Measurements from ENCODE around the gene LY6G6C. TPM values are rescaled to one million over a fixed set of nuclear protein-coding genes. Genes with fewer than 3 reads are reported as not detected.

Gene LY6G6C
- total RNA-seq, 3 donors from 2014 or later: not detected

GRCh38 chr6:31680226-31681134 is 41.1 kb downstream of the LY6G6C start, which contains the start of gene LY6G5C:
Gene LY6G5C, minus strand, starts transcription at chr6:31681067. Its CDS starts 694 bp downstream, at chr6:31680373.
- intact Hi-C loops (cut with DNase I; ENCODE audit: low total_unique reads): loop anchor here (5.0 kb wide), 1 partner anchor 157 kb away; no protein-coding TSS in a partner anchor
- Histone ChIP-seq H3K4me1 (no peaks in the 10 kb centered on the region), H3K27me3 (no peaks in the 10 kb centered on the region), H3K4me3 (peak within 1 kb of the TSS; percentile 45 to 75 (median 58)), H3K27ac (peak within 1 kb of the TSS; percentile 73 to 79), H3K36me3 (no peaks in the 10 kb centered on the region), H3K9me3 (no peaks in the 10 kb centered on the region)
- TF ChIP-seq POLR2AphosphoS5 (IDR thresholded peaks at IDR 0.05) (peak; percentile 46 to 66 (median 66)), POLR2A (IDR thresholded peaks at IDR 0.05) (no peak), CTCF (IDR thresholded peaks at IDR 0.05) (peak; percentile 47 to 81 (median 76))
- peak; percentile 83 to 87 for DNase-seq (ENCODE audit: low spot score in 2 of 2)

GRCh38 chr6:31677955-31678354 is 43.6 kb downstream of the LY6G6C start:
- intact Hi-C loops (cut with DNase I; ENCODE audit: low total_unique reads): no loop called here
- TF ChIP-seq POLR2A (IDR thresholded peaks at IDR 0.05) (no peak), CTCF (IDR thresholded peaks at IDR 0.05) (no peak), POLR2AphosphoS5 (IDR thresholded peaks at IDR 0.05) (no peak)
- no peak overlapping the region for H3K4me3 ChIP-seq
- DNase-seq (ENCODE audit: low spot score in 2 of 2): no peak
- H3K36me3 ChIP-seq: no peaks in the 10 kb centered on the region
- H3K4me1 ChIP-seq: no peaks in the 10 kb centered on the region
- H3K27ac ChIP-seq: no peak overlapping the region
- no peaks in the 10 kb centered on the region for H3K9me3 ChIP-seq
- H3K27me3 ChIP-seq: no peaks in the 10 kb centered on the region

GRCh38 chr6:31676904-31677303 is 44.6 kb downstream of the LY6G6C start:
- TF ChIP-seq CTCF (IDR thresholded peaks at IDR 0.05) (no peak), POLR2AphosphoS5 (IDR thresholded peaks at IDR 0.05) (no peak), POLR2A (IDR thresholded peaks at IDR 0.05) (no peak)
- Histone ChIP-seq H3K4me3 (no peak overlapping the region), H3K36me3 (no peaks in the 10 kb centered on the region), H3K9me3 (no peaks in the 10 kb centered on the region), H3K27me3 (no peaks in the 10 kb centered on the region), H3K27ac (no peak overlapping the region), H3K4me1 (no peaks in the 10 kb centered on the region)
- intact Hi-C loops (cut with DNase I; ENCODE audit: low total_unique reads): no loop called here
- no peak for DNase-seq (ENCODE audit: low spot score in 2 of 2)

GRCh38 chr6:31676322-31676903 is 45.1 kb downstream of the LY6G6C start:
- intact Hi-C loops (cut with DNase I; ENCODE audit: low total_unique reads): no loop called here
- DNase-seq (ENCODE audit: low spot score in 2 of 2): no peak
- H3K9me3 ChIP-seq: no peaks in the 10 kb centered on the region
- TF ChIP-seq POLR2AphosphoS5 (IDR thresholded peaks at IDR 0.05) (no peak), CTCF (IDR thresholded peaks at IDR 0.05) (no peak), POLR2A (IDR thresholded peaks at IDR 0.05) (no peak)
- H3K36me3 ChIP-seq: no peaks in the 10 kb centered on the region
- no peaks in the 10 kb centered on the region for H3K4me1 ChIP-seq
- no peak overlapping the region for H3K4me3 ChIP-seq
- H3K27me3 ChIP-seq: no peaks in the 10 kb centered on the region
- H3K27ac ChIP-seq: no peak overlapping the region

GRCh38 chr6:31669676-31670075 is 51.9 kb downstream of the LY6G6C start, which contains the start of gene LY6G5B:
Gene LY6G5B, plus strand, starts transcription at chr6:31669976. Its CDS starts 975 bp downstream, at chr6:31670951.
- Histone ChIP-seq H3K27me3 (no peaks in the 10 kb centered on the region), H3K9me3 (no peaks in the 10 kb centered on the region), H3K4me1 (peaks cover 7 to 12% of the 10 kb centered on the region in 2 donors), H3K4me3 (no peak within 1 kb of the TSS), H3K27ac (no peak within 1 kb of the TSS), H3K36me3 (no peaks in the 10 kb centered on the region)
- TF ChIP-seq CTCF (IDR thresholded peaks at IDR 0.05): no peak
- TF ChIP-seq POLR2AphosphoS5 (IDR thresholded peaks at IDR 0.05): no peak
- TF ChIP-seq POLR2A (IDR thresholded peaks at IDR 0.05): no peak
- intact Hi-C loops (cut with DNase I; ENCODE audit: low total_unique reads): no loop called here
- DNase-seq (ENCODE audit: low spot score in 2 of 2): no peak

Data from breast epithelium (tissue), 4 donors.